GM11168 (cell line): ENCODE results near the gene GSTT4.
"Not testable (repeated sequence)": the region's sequence is repeated elsewhere in the genome, so short reads cannot be mapped to it uniquely, and the experiment has no call there.

Experiments used
- in situ Hi-C: fragments of 300-500 bp; cut with MboI; formaldehyde crosslinking; loops from one replicate; pipeline ENCODE4 v1.12.0; 2022; ENCODE audit warnings: low sequenced_read_pairs; ENCODE audit not compliant: unreplicated experiment

Gene GSTT4

DNA sequence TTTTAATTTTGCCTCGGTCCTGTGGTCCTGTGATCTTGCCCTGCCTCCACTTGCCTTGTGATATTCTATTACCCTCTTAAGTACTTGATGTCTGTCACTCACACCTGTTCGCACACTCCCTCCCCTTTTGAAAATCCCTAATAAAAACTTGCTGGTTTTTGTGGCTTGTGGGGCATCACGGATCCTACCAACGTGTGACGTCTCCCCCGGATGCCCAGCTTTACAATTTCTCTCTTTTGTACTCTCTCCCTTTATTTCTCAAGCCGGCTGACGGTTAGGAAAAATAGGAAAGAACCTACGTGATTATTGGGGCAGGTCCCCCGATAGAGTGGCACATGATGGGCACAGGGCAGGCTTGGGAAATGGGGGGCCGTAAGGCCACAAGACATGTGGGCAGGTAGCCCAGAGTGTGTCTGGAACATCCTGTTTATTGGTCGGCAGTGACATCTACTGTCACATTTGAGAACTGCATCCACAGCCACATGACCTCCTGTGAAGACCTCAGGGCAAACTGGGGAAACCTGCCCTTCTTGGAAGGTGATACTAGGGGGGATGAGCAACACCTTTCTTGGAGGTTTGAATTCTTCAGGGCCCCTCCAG lies 48.9 kb downstream of the GSTT4 start:
- in situ Hi-C loops = not testable (repeated sequence)

- in situ Hi-C loops = not testable (repeated sequence)
These were observed 49.4 kb downstream of the GSTT4 start for GRCh38 chr22:23955886-23956285.

DNA sequence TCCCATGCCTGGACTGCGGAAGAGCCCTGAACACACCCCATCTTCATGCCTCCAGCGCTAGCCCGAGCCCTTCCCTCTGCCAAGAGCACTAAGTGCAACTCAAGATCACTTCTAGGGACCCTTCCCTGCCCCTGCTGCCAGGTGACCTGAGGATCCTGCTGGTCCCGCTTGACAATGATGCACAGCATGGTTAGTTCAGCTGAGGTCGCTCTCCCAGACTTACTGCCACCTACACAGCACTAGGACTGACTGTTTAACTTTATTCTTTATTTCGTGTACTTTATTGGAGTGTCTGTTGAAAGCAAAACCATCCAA lies 50.3 kb downstream of the GSTT4 start:
- in situ Hi-C loops = loop anchor here (5.0 kb wide), 1 partner anchor 32 kb away; no protein-coding TSS in a partner anchor

GRCh38 chr22:23954193-23954990 lies 50.9 kb downstream of the GSTT4 start:
- in situ Hi-C loops = loop anchor here (5.0 kb wide), 1 partner anchor 33 kb away; no protein-coding TSS in a partner anchor

DNA sequence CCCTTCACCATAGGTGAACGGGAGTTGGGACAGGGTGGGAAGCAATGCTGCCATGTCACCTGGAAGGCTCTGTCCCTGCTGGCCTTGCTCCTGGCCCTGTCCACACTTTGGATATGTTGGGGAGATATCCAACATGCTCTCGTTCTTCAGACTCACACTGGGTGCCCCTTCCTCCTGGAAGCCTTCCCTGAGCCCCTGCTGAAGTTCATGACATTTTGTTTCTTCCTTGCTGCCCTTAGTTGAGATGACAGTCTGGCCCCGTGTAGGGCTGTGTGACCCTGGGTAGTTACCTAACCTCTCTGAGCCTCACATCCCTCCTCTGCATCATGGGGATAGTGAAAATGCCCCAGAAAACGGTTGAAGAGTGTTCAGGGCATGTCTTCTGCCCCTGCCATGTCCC lies 51.8 kb downstream of the GSTT4 start:
- in situ Hi-C loops = loop anchor here (5.0 kb wide), 1 partner anchor 34 kb away; no protein-coding TSS in a partner anchor

DNA sequence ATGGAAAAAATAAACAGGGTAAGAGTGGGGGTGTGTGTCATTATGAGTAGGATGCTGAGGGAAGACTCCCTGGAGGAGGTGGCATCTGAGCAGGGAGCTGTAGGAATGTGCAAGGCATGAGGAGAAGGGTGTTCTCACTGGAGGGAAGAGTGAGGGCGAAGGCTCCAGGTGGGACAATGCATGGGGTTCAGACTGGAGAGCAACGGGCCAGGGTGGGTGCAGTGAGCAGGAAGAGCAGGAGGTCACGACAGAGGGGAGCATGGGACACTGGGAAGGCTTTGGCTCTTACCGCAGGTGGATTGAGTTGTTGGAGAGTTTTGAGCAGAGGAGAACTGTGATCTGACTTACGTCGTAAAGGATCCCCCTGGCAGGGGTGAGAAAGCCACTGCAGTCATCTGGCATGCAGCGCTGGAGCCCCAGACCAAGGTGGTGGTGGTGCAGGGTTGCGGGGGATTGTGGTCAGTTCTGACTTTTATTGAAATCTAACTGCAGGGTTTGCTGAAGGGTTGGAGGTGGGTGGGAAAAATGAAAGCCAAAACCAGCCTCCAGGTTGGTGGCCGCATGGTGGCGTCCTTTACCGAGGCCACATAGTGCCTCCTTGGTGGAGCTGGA lies 52.4 kb downstream of the GSTT4 start:
- in situ Hi-C loops = loop anchor here (5.0 kb wide), 1 partner anchor 34 kb away; no protein-coding TSS in a partner anchor

GRCh38 chr22:23951383-23951782 lies 53.9 kb downstream of the GSTT4 start:
- in situ Hi-C loops = loop anchor here (5.0 kb wide), 1 partner anchor 36 kb away; no protein-coding TSS in a partner anchor

DNA sequence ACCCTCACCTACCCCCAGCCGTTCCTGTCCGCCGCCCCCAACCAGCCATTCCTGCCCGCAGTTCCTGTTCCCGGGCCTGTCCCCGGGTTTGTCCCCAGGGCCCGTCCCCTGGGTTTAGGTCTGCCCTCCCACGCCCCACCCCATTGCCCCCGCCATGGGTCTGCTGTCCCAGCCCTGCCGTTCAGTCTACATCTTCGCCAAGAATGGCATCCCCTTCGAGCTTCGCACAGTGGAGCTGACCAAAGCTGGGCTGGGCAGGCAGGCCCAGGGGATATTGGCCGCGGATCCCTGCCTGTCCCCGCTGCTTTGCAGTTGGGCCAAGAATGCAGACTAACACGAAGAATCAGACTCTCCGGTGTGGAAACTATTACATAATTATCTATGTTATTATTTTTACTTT lies 55.5 kb downstream of the GSTT4 start:
- in situ Hi-C loops = loop anchor here (5.0 kb wide), 1 partner anchor 38 kb away; no protein-coding TSS in a partner anchor
